ENCODE results near the gene TCHHL1. TPM values are rescaled to one million over a fixed set of nuclear protein-coding genes. Genes with fewer than 3 reads are reported as not detected.

TCHHL1 gene
- total and polyA plus RNA-seq, 9 of the 15 experiments (the other 6 are each of a cell fraction or from before 2014, with no cell fraction given) = not detected

DNA sequence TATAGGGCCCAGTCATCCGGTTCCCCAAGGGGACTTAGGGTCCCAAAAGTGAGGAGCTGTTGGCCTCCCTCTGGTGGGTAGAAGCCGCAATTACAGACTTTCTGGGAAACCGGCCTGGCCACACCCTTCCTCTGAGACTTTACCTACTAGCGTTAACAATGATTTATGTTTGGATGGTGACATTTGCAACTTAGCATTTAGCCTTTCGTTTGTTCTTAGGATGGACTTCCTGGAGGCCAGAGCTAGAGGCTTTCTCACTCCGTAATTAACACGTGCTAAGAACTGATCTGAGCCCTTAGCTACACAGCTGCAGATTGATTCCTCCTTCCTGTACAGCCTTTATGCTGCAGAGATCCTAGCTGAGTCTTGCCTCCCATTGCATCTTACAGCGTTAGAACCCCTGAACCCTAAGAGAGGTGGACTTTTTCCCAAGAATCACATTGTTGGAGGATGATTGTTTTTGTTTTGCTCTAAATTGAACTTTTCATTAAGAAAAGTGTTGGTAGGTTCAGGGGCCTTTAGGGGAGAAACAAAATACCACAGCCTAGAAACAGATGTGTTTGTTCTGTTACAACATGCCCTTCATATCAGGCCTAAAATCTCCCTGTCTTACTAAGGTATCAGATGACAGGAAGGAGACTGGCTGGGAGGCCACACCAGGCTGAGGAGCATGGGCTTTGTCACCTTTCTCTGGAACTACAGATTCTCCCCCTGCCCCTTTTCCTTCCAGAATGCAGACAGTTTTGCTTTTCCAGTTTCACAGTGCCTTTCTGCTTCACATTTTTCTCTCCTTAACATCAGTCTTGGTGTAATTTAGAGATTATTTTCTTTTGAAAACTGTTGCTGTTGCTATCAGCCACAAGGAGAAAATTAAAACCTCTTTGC, 54.0 kb downstream of the TCHHL1 start (continued):
- no peak for TF ChIP-seq SNIP1 (IDR thresholded peaks at IDR 0.05; ENCODE audit: low read depth)
- TF ChIP-seq ZBTB1 (CRISPR knock-in tag; IDR thresholded peaks at IDR 0.05; ENCODE audit: borderline replicate concordance, low read depth) = no peak
- TF ChIP-seq ZKSCAN3 (CRISPR knock-in tag; IDR thresholded peaks at IDR 0.05) = no peak
- TF ChIP-seq YY1 (IDR thresholded peaks at IDR 0.05; ENCODE audit: borderline replicate concordance in 1 of 3, control insufficient read depth in 1 of 3, extremely low read depth in 1 of 3, insufficient read depth in 3 of 3, insufficient read length in 1 of 3, insufficient replicate concordance in 2 of 3, low read depth in 1 of 3, low read length in 2 of 3) = no peak
- TF ChIP-seq ZNF589 (CRISPR knock-in tag; IDR thresholded peaks at IDR 0.05; ENCODE audit: low read depth) = peak; percentile 78
- no peak for TF ChIP-seq ZBTB12 (CRISPR knock-in tag; IDR thresholded peaks at IDR 0.05)
- no peak for TF ChIP-seq RBM14 (IDR thresholded peaks at IDR 0.05; ENCODE audit: borderline replicate concordance, insufficient read depth, low read depth, low read length)
- no peak for TF ChIP-seq ZSCAN29 (IDR thresholded peaks at IDR 0.05)
- TF ChIP-seq IRF9 (tag; IDR thresholded peaks at IDR 0.05) = no peak; the same call in 1 of the 2 replicates
- TF ChIP-seq POLR3G (IDR thresholded peaks at IDR 0.05; ENCODE audit: extremely low read depth, insufficient read length, insufficient replicate concordance) = no peak
- TF ChIP-seq ETV6 (IDR thresholded peaks at IDR 0.05; ENCODE audit: borderline replicate concordance in 1 of 2, low read depth in 2 of 2, low read length in 1 of 2) = no peak
- TF ChIP-seq ETV6 (CRISPR knock-in tag; IDR thresholded peaks at IDR 0.05; ENCODE audit: borderline replicate concordance) = no peak
- TF ChIP-seq PYGO2 (tag; IDR thresholded peaks at IDR 0.05) = no peak
- TF ChIP-seq MNT (conservative IDR thresholded peaks at IDR 0.05) = peak in 1 of 2 experiments; percentile 78; a peak in 3 of 4 replicates
- TF ChIP-seq POLR3A (IDR thresholded peaks at IDR 0.05; ENCODE audit: borderline replicate concordance, extremely low read depth, insufficient read depth, insufficient read length) = no peak
- no peak for TF ChIP-seq RBM22 (IDR thresholded peaks at IDR 0.05; ENCODE audit: low read depth, low read length, poor library complexity, severe bottlenecking)
- no peak for TF ChIP-seq ZNF12 (CRISPR knock-in tag; IDR thresholded peaks at IDR 0.05)
- no peak for TF ChIP-seq ZFP36 (IDR thresholded peaks at IDR 0.05; ENCODE audit: low read depth, low read length, partially characterized antibody)
- TF ChIP-seq DMBX1 (CRISPR knock-in tag; IDR thresholded peaks at IDR 0.05; ENCODE audit: borderline replicate concordance) = no peak
- no peak for TF ChIP-seq BMI1 (IDR thresholded peaks at IDR 0.05; ENCODE audit: low read length)
- TF ChIP-seq U2AF2 (optimal IDR thresholded peaks at IDR 0.05; ENCODE audit: low read depth, low read length) = no peak
- no peak for TF ChIP-seq MTA1 (IDR thresholded peaks at IDR 0.05; ENCODE audit: borderline replicate concordance)
